ENCODE measurements around the gene USP24.

GRCh38 chr1:55046871-55047270 lies 168.3 kb downstream of the USP24 start:
- TF ChIP-seq, protein P1, sequence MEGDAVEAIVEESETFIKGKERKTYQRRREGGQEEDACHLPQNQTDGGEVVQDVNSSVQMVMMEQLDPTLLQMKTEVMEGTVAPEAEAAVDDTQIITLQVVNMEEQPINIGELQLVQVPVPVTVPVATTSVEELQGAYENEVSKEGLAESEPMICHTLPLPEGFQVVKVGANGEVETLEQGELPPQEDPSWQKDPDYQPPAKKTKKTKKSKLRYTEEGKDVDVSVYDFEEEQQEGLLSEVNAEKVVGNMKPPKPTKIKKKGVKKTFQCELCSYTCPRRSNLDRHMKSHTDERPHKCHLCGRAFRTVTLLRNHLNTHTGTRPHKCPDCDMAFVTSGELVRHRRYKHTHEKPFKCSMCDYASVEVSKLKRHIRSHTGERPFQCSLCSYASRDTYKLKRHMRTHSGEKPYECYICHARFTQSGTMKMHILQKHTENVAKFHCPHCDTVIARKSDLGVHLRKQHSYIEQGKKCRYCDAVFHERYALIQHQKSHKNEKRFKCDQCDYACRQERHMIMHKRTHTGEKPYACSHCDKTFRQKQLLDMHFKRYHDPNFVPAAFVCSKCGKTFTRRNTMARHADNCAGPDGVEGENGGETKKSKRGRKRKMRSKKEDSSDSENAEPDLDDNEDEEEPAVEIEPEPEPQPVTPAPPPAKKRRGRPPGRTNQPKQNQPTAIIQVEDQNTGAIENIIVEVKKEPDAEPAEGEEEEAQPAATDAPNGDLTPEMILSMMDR (IDR thresholded peaks at IDR 0.05) = no peak
- TF ChIP-seq POLR2A (IDR thresholded peaks at IDR 0.05) = no peak

All from lower leg skin (tissue), 3 donors.